Coronary artery (tissue), 2 donors: ENCODE data around the gene LSM14A.
A peak's percentile ranks its signal among the peaks of the same experiment; 100 is the strongest.
"Not testable (repeated sequence)": the region's sequence is repeated elsewhere in the genome, so short reads cannot be mapped to it uniquely, and the experiment has no call there.

Source experiments
- DNase-seq: peaks from one replicate; pipeline ENCODE4 v3.0.0-alpha.2; 2017; ENCODE audit warnings: low spot score
- H3K27ac ChIP-seq, 2 donors: fragments of 200-600 bp; sonication (generic); one replicate each; pipeline ENCODE4 v1.5.1; 2016 to 2019
- H3K4me3 ChIP-seq: fragments of 200-600 bp; sonication (generic); 2 replicates; pipeline ENCODE4 v1.5.1; 2016; ENCODE audit warnings: mild to moderate bottlenecking, moderate library complexity
- TF ChIP-seq, protein P1 (sequence below): fragments of 200-600 bp; sonication (generic); IDR thresholded peaks from one replicate; pipeline ENCODE4 v1.5.1; 2019; ENCODE audit warnings: antibody characterized with exemption

Gene LSM14A

DNA sequence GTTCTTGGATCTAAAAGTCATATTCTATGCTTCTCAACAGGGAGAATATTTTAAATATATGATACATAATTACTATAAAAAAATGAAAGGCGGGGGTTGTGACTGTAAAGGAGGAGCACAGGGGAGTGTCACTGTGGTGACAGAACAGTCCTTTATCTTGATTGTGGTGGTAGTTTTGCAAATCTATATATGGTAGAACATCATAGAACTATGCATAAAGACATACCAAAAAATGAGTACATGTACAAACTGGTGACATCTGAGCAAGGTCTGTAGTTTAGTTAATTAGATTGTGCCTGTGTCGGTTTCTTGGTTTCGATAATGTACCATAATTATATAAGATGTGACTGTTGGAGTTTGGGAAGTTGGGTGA lies 43.3 kb downstream of the LSM14A start:
- no peak for DNase-seq
- TF ChIP-seq, protein P1, sequence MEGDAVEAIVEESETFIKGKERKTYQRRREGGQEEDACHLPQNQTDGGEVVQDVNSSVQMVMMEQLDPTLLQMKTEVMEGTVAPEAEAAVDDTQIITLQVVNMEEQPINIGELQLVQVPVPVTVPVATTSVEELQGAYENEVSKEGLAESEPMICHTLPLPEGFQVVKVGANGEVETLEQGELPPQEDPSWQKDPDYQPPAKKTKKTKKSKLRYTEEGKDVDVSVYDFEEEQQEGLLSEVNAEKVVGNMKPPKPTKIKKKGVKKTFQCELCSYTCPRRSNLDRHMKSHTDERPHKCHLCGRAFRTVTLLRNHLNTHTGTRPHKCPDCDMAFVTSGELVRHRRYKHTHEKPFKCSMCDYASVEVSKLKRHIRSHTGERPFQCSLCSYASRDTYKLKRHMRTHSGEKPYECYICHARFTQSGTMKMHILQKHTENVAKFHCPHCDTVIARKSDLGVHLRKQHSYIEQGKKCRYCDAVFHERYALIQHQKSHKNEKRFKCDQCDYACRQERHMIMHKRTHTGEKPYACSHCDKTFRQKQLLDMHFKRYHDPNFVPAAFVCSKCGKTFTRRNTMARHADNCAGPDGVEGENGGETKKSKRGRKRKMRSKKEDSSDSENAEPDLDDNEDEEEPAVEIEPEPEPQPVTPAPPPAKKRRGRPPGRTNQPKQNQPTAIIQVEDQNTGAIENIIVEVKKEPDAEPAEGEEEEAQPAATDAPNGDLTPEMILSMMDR: no peak
- no peak overlapping the region for H3K4me3 ChIP-seq
- no peak overlapping the region for H3K27ac ChIP-seq

- not testable (repeated sequence) for H3K27ac ChIP-seq, H3K4me3 ChIP-seq
Measured at GRCh38 chr19:34216745-34217219, 44.5 kb downstream of the LSM14A start.

DNA sequence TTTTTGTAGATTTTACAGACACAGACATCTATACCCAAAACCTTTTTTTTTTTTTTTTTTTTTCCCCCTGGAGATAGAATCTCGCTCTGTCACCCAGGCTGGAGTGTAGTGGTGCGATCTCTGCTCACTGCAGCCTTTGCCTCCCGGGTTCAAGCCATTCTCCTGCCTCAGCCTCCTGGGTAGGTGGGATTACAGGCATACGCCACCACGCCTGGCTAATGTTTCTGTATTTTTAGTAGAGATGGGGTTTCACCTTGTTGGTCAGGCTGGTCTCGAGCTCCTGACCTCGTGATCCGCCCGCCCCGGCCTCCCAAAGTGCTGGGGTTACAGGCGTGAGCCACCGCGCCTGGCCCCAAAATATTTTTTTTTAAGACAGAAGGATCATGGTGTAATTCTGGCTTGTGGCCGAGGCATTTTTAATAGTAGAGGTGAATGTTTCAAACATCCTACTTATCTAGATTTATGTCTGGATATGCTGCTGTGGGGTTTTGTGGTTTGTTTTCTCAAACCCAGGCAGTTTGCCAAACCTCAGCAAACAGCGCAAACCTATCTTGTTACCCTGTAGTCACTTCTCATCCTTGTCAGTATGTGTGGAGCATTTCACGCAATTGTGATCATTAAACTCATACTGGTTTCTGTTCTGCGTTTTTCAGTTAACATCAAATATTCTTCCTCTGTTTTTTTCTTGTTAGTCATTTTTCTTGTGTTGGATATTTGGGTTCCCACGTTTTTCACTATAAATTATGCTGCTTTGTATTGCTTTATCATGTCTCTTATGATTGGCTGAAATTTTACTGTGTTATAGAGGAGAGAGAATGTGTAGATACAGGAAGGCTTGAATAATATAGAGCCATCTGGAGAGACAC lies 45.9 kb downstream of the LSM14A start:
- DNase-seq: no peak
- H3K27ac ChIP-seq: peak overlapping the region in 1 of 2 donors; percentile 14
- H3K4me3 ChIP-seq: no peak overlapping the region
- TF ChIP-seq, protein P1: no peak

More at GRCh38 chr19:34216745-34217219, 44.5 kb downstream of the LSM14A start:
- not testable (repeated sequence) for DNase-seq

- Histone ChIP-seq H3K4me3 (no peak overlapping the region), H3K27ac (no peak overlapping the region)
- no peak for DNase-seq
- TF ChIP-seq, protein P1: no peak
Measured at GRCh38 chr19:34218818-34219164, 46.5 kb downstream of the LSM14A start.

- no peak for DNase-seq
- Histone ChIP-seq H3K27ac (no peak overlapping the region), H3K4me3 (no peak overlapping the region)
- TF ChIP-seq, protein P1: peak; percentile 60
Measured at GRCh38 chr19:34220472-34221063, 48.3 kb downstream of the LSM14A start.

- H3K4me3 ChIP-seq: no peak overlapping the region
- DNase-seq: no peak
- H3K27ac ChIP-seq: no peak overlapping the region
- TF ChIP-seq, protein P1: no peak
Measured at GRCh38 chr19:34222386-34222785, 50.1 kb downstream of the LSM14A start.

DNA sequence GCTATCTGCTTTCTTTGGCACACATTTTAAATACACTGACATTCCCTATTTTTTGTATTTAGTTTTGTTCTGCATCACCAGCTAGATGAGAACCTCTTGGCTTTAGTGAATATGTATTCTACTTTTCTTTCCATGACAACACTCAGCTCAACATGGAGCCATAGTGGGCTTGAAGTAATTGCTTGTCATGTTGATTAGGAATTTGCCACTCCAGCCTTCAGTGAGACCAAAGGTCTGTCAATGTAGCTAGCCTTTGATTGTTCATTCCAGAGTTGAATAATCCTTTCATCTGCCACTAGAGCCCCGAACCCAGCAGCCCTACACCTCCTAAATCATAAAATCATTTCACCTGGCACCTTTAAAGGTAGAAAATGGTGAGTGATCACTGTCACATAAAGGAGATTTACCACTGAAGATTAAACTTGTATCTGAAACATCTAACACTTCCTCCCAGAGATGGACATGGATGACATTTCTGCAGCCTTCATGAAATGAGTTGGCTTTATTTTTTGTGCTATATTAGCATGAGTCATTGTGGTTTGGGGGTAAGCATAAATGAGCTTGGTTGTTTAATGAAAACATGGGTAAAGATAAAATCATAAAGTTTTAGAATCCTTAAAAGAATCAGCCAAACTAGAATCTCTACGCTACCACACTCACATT lies 52.8 kb downstream of the LSM14A start:
- DNase-seq: no peak
- Histone ChIP-seq H3K27ac (no peak overlapping the region), H3K4me3 (no peak overlapping the region)
- TF ChIP-seq, protein P1: no peak
